Measurements from ENCODE around the gene C1QTNF7. TPM values are rescaled to one million over a fixed set of nuclear protein-coding genes. Genes with fewer than 3 reads are reported as not detected.

The C1QTNF7 gene
- total RNA-seq, 1 donor from 2014 or later: 15.3 TPM

DNA sequence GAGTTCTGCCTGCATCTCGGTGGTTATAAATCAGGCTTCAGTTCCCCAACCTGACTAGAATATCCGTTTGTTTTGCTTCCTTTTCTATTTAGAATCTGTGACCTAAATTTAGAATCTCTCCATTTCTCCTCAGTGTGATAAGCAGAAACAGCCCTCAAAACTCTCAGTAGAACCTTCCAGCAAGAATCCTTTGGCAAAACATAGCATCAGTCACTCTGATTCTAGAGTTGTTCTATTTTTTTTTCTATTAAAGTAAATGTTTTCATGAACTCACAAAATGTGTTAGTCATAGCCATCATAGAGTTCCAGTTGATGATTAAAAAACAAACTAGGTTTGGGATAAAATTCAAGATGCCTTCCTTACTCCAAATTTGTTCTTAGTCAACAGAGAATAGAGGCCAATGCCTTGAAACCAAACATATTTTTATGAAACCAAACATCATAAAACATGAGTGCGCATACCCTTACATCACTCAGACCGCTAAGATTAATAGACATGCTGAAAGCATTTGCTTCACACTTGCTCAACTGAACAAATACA is 13.2 kb upstream of the C1QTNF7 start:
- peak; percentile 48 for DNase-seq

DNA sequence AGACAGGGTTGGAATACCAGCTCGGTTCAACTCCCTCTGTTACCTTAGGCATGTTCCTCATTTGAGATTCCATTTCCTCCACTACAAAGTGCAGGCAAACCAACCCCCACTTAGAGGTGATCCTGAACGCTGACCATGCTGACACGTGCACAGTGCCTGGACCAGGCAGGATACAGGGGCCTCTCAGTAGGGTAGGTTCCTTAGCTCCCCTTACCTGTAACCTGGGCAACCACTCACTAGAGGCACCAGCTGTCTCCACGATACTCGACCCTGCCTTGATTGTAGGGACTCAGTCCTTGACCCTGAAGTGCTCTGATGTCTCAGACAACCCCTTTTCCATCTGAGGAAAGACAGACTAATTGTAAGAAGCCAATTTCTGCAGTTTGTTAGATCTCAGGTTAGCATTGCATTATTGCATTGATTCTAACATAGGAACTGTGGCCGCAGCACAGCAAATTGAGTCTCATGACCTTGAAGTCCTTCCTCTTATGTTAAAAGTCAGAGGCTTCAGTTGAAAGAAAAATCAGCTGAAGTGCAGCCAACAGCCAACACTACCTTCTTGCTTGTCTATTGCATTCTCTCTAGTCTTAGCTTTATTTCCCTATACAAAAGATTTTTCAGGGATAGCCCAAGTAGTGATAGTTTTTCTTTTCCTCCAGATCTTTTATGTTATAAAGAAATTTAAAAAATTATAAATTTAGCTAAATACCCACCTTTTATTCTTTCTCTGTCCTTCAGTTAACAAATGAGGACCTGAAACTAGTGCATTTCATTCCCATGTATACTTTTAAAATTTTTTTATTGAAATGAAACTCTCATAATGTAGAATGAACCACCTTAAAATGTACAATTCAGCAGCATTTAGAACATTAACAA is 11.2 kb upstream of the C1QTNF7 start:
- no peak for DNase-seq

DNA sequence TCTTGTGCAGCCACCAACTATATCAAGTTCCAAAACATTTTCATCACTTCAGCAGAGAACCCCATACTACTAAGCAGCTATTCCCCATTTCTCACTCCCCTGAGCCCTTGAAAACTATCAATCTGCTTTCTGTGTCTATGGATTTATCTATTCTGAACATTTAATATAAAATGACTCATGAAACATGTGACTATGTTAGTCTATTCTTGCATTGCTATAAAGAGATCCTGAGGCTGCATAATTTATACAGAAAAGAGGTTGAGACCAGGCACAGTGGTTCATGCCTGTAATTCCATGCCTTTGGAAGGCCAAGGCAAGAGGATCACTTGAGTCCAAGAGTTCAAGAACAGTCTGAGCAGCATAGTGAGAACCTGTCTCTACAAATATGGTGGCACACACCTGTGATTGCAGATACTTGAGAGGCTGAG is 10.6 kb upstream of the C1QTNF7 start:
- no peak for DNase-seq

DNA sequence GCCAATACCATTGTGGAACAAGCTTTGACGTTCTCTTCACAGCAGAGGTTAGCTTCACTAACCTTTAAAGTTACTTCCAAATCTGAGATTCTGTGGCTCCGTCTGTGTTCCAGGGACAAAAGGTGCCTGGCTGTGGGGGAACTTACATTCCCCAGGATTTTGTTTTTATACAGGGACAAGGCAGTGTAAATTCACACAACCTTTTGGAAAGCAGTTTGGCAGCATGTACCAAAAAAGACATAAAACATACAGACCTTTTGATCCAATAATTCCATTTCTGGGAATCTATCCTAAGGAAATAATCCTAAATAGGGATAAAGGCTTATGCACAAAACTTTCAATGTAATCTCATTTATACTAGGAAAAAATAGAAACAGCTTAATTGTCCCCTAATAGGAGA is 8.9 kb upstream of the C1QTNF7 start:
- peak; percentile 53 for DNase-seq

DNA sequence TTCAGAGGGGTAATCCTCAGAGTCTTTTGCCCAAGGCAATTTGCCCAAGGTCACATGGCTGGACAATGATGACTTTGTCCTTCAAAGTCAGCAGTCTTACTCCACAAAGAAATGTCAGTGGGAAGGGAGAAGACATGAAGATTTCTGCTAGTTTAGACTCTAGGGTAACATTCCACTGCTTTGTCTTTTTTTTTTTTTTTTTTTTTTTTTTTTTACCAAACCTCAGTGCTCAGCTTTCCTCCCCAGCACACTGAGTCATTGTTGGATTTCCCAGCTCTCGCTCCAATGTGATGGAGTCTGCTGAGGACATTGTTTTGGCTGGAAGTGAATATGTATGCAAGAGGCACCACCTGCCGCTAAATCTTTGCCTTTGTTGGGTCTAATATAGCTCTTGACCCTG is 7.2 kb upstream of the C1QTNF7 start:
- peak; percentile 45 for DNase-seq

DNA sequence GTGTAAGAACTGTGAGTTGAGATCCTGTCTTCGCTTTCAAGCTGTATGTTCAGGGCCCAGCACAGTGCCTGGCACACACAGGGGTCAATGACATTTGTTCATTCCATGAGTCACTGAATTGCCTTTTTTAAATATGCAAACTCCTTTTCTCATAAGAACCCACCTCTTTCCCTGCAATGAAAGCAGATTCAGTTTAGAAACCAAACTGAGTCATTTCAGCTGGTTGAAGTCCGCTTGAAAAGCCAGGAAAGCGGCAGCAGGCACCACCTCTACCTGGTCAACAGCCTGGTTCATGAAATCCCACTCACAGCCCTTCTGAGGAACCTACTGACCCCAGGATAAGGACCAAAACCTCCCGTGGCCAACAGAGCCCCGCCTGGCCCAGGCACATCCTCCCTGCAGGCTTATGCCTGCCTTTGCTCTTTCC is 4.5 kb upstream of the C1QTNF7 start:
- DNase-seq: no peak

DNA sequence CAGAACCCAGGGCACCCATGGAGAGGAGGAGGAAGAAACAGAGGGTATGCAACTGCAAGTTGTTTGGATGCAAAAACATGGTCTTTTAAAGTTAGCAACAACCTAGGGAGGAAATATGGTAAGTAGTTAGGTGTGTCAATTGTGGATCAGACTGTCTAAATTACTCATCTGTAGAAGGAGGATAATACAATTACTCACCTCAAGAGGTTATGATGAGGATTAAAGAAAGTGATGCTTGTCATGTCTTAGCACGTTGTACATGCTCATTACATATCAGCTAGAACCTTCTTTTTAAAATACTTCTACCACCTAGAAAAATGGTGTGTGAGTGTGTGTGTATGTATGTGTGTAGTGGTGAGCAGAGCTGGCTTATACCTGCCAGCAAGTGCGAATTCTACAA is 2.3 kb upstream of the C1QTNF7 start:
- no peak for DNase-seq

DNA sequence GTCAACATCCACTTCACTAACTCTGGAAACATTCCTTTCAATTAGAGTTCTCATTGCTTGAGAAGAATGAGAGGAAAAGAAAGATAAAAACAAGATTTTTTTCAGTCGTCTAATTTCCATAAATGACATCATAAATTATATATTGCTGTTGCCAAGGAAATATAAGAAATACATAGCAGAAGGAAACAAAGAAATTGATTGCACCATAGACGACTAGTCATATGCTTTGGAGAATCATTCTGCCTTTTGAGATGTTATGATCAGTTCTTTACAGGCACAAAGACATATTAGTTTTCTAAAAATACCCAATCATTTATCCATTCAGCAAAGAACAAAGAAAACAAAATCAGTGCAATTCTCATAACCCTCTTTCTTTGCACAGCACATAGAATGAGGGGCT is 672 bp upstream of the C1QTNF7 start:
- DNase-seq: peak; percentile 20

DNA sequence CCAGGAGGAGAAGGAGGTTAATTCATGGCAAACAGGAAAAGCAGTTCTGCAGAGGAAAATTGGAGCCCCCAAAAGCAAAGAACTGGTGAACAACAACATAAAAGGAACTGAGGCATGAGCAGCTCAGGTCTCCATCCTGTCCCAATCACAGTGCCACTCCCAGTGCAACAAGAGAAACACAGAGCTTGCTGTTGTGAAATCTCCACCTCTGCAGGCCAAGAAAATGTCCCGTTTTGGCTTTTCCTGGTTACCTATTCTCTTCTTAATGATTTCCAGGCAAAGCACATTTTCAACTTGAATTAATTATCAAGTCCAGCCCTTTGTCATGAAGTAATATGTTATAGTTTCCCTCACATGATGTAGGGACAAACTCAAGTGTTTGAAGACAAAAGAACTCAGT is 778 bp downstream of the C1QTNF7 start:
- DNase-seq: peak; percentile 61

DNA sequence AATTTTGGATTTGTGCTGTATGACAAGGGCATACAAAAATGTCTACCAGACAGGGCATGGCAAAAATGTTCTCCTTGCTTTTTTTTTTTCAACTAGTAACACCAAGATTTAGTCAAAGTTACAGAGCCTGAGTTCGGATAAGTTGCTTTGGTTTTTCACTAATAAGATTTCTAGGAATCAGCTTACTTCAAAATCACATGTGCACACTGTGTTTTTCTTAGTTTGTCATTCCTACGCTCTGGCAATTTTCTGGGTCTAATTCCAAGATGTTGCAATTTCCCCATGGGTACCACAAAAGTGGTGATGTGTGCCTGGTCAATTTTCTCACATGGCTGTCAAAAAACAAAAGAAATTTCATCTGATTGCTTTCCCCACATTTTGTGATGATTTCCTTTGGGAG is 6.3 kb downstream of the C1QTNF7 start:
- DNase-seq: no peak

DNA sequence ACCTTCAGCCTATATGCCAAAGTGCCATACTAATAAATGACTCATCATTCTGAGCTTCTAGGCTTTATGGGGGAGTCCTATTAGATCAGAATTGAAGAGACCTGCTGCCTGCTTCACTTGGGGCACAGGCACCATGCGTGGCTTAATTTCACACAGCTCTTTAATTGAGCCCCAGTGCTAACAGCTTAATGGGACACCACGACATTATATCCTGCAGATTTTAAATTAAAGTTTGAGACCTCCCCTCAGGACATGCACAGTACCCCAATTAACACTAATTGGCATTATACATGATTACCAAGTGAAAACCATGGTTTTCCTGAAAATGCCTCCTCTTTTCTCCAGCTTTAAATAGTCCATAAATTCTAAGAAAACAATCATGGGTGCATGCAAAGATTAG is 6.8 kb downstream of the C1QTNF7 start:
- DNase-seq: no peak

DNA sequence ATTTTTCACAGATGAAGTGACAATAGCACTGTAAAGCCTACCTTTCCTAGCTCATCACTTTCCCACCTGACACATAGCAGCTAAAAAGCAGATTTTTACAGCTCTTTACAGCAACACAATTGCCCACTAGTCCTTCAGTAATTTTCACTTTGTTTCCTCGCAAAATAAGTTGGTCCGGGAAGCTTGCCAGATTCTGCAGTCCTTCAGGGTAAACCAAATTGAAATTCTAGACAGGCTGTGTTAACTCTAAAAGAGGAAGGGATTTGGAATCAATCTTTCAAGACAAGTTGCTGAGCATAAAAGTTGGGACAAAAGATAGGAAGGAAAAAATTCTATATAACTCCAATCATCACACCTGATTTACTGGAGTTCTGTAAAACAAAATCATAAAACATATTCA is 8.7 kb downstream of the C1QTNF7 start:
- DNase-seq: peak; percentile 68

DNA sequence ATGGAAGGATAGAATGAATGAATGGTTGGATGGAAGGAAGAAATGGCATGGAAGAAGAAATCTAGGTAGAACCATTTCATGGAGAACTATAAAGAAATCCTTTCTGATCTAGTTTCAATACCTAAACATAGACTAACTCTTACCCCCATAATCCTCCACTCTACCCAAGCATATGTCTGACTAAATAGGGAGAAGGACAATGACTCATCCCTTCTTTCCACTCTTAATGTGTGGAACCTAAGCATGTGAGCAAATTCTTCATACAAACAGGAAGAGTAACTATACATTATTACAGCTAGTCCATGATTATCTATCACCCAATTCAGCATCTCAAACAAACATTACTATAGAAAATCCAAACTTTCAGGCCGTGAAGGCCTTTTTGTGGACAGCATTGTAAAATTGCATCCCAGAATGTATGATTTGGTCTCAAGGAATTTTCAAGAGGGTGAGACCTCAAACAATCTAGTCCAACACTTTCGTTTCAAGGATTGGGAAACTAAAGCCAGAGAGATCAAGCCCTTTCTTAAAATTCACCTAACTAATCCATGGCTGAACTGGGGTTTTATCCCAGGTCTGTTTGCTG is 11.2 kb downstream of the C1QTNF7 start:
- DNase-seq: no peak

DNA sequence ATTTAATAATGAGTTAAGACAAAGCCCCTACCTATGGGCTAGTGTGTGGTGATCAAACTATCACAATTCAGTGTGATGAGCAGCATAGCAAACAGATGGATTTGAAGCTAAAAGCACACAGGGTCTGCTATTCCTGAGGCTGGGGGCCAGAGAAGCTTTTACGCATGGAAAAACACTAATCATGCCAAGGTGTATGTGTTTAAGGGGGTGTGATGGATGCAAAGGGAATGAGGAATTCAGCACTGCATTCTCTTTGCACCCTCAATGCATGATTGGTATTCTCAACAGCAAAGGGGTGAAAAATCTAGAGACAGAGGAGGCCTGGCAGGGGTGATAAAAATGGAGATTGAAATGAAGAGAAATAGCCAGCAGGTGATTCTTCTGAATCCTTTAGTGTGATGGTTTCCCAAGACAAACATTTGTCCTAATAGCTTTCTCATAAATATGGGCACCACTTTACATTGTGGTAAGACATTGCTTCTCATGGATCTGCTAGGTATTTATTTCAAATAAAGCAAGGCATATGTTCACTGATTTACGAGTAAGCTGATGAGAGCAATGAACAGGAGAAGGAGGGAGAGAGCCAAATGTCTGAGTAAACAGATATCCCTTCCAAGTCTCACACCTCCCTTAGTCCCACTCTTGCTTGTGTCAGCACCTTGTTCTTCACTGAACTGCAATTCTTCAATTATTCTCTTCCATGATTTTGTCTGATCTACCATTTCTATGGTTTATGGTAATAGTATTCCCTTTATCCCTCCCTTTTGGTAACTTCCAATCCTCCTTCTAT is 15.7 kb downstream of the C1QTNF7 start:
- DNase-seq: no peak

DNA sequence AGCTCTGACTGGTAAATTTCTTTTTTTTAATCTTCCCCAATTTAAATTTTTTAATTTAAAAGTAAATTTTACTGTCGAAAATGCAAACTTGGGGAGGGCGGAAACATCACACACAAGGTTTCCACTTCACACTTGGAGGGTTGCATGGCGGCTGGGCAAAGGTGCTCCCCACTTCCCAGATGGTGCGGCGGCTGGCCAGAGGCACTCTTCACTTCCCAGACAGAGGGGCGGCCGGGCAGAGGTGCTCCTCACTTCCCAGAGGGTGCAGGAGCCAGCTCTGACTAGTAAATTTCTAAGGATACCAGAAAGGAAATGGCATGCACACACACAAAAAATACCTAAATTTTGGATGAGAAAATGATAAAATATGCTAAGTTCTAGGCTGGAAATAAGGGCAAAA is 16.4 kb downstream of the C1QTNF7 start:
- DNase-seq: no peak

DNA sequence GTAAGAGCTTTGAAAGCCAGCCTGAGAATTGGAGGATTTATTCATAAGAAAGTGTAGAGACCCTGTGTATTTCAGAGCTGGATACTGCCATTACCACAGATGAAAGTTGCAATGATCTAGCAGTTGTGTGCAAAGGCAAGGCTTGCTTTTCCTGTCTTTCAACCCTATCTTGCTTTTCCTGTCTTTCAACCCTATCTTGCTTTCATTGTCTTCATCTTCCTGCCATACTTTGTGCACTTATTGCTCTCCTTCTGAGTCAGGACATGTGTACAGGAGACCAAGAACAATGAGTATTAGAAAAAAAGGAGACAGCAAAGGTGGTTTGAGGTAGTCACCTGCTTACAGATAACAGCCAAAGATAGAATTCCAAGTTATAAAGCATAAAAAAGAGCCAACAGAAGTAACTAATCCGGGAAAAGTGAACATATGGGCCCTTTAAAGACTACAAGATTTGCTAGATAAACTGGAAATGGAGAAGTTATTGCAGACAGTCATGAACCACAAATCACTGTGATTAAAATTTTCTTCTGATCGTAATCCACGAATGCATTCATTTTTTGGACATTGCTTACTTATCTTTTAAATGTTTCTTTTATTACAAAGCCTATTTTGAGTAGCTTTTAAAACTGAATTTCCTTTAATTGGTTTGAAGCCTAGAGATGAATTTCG is 17.2 kb downstream of the C1QTNF7 start:
- no peak for DNase-seq

DNA sequence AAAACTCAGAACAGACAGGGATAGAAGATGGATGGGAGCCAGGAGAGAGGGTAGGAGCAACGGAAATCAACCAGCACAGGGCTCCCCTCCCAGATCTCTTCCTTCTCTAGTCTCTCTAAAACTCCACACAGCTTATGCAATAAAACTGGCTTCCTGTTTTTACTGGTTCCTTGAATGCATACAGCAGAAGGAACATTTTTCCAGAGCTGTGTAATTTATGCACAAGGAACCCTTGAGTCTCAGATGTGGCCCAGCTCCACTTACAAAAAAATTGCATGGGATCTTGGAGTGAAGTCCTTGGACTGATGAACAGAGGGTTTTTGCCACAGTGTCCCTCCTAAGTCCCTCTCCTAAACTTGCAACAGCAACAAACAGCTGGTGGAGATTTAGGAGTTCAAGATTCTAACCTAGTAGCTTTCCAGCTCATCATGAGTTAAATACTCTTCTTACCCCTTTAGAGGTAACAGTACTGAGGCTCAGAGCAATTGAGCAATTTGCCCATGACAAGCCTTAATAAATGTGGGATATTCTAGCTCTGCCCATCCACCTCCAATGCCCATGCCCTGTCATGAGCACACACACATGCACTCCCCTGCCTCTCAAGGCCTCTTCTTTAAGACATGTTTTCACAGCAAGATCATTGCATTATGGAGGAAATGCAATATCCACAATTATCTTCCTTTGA is 23.5 kb downstream of the C1QTNF7 start:
- DNase-seq: no peak

DNA sequence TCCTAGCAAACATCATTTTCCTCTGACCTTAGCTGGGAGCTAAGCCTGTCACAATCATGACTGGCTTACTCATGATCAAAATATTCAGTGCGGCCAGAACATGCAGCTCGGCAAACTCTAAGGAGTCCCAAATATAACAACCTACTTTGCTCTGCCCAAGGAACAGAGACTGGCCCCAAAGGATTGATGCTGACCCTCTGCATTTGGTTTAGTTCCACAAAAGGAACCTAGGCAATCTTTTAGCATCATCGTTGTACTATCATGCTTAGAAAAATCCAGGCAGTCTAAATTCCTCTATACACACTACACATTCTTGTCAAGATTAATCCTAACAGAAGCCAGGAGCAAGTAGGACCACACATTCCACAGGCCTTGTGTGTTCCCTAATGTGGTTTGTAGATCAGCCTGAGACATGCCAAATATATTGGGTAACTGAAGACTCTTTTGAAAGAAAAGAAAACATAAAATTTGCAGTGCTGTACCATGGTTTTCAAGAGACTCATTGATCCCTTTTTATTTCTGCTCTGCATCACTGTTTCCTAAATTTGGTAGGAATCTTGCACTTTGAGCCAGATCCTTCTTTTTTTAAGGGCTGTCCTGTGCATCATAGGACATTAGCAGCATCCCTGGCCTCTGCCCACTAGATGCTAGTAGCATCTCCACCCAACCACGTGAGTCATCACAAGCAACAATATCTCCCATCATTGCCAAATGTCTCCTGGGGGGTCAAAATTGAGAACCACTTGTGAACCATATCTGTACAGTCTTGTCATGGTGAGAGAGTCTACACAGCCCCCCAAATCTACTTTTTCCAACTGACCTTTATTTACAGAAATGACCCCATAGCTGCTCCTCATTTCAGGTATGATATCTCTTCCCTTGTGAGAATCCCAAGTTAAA is 24.3 kb downstream of the C1QTNF7 start:
- peak; percentile 21 for DNase-seq

DNA sequence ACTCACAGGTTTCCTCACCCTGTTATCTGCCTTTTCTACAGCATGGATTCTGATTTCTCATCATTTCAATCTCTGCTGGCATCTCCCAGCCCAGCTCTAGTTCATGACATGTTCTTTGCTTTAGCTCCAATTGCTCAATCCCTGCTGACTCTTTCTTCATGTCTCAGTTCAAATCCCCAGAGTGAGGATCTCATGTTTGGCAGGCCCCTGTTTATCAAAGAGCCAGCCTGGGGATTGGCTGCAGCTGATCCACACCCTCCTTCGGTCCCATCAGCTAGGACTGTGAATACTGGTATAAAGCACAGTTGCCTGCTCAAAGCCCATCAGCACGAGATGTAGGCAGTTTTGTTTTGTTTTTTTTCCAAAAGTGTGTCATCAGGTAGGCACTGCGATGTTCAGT is 27.5 kb downstream of the C1QTNF7 start:
- no peak for DNase-seq

DNA sequence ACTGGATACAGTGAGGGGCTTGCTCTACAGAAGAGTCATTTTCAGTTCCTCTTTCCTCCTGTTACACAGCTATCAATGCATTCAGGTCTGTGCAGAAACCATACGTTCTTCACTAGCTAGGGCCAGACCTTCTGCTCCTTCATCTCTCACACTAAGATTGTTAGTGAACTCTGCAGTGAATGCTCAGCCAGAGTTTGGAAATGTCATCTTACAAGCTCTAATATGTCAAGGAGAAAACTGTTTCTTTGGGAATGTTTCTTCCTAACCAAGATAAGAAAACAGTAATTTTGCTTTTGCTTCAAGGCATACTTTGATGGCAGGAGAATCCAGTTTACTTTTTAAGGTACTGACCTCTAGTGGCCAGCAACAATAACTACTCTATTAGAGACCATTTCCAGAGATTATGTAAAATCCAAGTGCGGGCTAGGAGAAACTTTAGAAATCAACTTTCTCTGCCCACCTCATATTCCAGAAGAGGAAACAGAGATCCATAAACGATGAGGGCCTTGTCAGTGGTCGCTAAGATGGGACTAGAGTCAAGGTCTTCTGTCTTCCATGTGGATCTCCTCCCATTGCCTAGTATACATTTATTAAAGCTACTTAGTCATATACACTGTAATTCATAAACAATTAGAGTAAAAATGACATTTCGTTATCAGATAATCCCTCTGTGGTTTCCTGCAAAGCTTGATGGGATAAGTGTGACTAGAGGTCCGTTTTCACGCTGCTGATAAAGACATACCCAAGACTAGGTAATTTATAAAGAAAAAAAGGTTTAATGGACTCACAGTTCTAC is 29.8 kb downstream of the C1QTNF7 start:
- peak; percentile 79 for DNase-seq
